ENCODE data around the gene NLRP9. TPM values are rescaled to one million over a fixed set of nuclear protein-coding genes. Genes with fewer than 3 reads are reported as not detected.

The NLRP9 gene
- total RNA-seq, 1 donor from 2014 or later = not detected

- no peaks in the 10 kb centered on the region for H3K9me3 ChIP-seq
- DNase-seq (no peak), ATAC-seq (peak; percentile 34 to 50)
- peaks cover 10% of the 10 kb centered on the region for H3K36me3 ChIP-seq
- H3K27ac ChIP-seq = no peak overlapping the region
- no peaks in the 10 kb centered on the region for H3K4me1 ChIP-seq
- no peaks in the 10 kb centered on the region for H3K27me3 ChIP-seq (ENCODE audit: low read depth)
- intact Hi-C loops (cut with DNase I) = no loop called here
- no peak overlapping the region for H3K4me3 ChIP-seq
- TF ChIP-seq, protein P1, sequence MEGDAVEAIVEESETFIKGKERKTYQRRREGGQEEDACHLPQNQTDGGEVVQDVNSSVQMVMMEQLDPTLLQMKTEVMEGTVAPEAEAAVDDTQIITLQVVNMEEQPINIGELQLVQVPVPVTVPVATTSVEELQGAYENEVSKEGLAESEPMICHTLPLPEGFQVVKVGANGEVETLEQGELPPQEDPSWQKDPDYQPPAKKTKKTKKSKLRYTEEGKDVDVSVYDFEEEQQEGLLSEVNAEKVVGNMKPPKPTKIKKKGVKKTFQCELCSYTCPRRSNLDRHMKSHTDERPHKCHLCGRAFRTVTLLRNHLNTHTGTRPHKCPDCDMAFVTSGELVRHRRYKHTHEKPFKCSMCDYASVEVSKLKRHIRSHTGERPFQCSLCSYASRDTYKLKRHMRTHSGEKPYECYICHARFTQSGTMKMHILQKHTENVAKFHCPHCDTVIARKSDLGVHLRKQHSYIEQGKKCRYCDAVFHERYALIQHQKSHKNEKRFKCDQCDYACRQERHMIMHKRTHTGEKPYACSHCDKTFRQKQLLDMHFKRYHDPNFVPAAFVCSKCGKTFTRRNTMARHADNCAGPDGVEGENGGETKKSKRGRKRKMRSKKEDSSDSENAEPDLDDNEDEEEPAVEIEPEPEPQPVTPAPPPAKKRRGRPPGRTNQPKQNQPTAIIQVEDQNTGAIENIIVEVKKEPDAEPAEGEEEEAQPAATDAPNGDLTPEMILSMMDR (IDR thresholded peaks at IDR 0.05) = no peak
These were observed 33.5 kb downstream of the NLRP9 start for GRCh38 chr19:55704494-55705245.

DNA sequence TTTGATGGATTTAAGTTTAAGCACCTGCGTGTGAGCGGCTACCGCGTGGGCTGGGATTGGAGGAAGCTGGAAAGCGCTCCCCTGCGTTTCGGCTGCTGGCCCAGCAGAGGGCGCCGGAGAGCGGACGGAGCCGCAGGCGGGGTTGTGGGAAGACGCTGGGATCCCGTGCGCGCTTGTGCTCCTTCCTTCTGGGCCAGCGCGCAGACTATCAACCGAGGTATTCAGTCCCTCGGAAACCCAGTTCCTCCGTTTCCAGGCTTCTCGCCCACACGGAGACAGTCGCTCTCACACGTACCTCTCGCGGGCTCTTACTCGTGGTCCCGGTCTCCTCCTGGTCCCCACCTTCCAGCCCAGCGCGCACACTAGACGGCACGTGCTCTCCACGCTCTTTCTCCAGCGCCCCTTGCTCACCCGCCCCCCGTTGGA, 34.4 kb downstream of the NLRP9 start:
- ATAC-seq (peak; percentile 79 to 81), DNase-seq (no peak)
- Histone ChIP-seq H3K4me1 (no peaks in the 10 kb centered on the region), H3K27ac (no peak overlapping the region), H3K36me3 (peaks cover 16% of the 10 kb centered on the region), H3K9me3 (no peaks in the 10 kb centered on the region), H3K4me3 (no peak overlapping the region), H3K27me3 (ENCODE audit: low read depth) (no peaks in the 10 kb centered on the region)
- TF ChIP-seq, protein P1 (IDR thresholded peaks at IDR 0.05) = peak; percentile 81
- intact Hi-C loops (cut with DNase I) = no loop called here

- TF ChIP-seq, protein P1 (IDR thresholded peaks at IDR 0.05) = no peak
- ATAC-seq = no peak
- H3K27ac ChIP-seq = no peak overlapping the region
- no peaks in the 10 kb centered on the region for H3K9me3 ChIP-seq
- intact Hi-C loops (cut with DNase I) = no loop called here
- H3K27me3 ChIP-seq (ENCODE audit: low read depth) = no peaks in the 10 kb centered on the region
- H3K4me1 ChIP-seq = no peaks in the 10 kb centered on the region
- DNase-seq = no peak
- H3K36me3 ChIP-seq = peaks cover 28% of the 10 kb centered on the region
- H3K4me3 ChIP-seq = no peak overlapping the region
These were observed 36.0 kb downstream of the NLRP9 start for GRCh38 chr19:55702131-55702627.

DNA sequence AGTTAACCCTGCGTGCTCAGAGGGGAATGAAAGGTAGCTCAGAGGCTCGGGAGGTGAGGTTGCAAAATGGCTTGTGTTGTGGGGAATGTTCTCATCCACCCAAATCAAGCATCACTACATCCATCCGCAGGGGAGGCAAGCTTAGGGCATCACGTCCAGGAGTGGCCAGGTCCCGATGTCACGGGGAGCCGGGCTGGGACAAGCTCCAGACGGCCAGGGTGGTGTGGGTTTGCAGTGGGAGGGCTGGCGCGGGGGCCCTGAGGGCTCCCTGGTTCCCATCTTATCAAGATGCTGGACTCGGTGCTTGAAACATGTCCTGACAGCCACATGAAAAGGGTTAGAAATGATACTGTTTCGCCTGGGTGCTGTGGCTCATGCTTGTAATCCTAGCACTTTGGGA, 37.4 kb downstream of the NLRP9 start:
- DNase-seq (peak; percentile 36), ATAC-seq (no peak)

DNA sequence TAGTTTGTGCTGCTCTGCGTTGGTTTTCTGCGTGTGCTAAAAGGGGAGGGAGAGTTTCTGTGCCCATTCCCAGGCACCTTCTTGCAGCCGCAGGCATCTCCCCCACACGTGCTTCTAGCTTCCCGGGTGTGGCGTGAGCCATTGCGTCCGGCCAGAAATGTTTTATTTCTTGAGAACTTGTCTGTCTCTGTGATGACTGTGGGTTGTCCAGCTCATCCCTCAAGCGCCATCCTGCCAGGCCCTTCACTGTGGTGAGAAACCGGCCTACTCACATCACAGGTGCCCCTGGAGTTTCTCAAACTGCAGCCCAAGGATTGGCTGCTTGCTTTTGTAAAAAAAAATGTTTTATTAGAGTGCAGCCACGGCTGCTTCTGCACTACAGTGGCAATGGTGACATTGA, 39.0 kb downstream of the NLRP9 start:
- TF ChIP-seq, protein P1 (IDR thresholded peaks at IDR 0.05) = no peak
- intact Hi-C loops (cut with DNase I) = no loop called here
- peaks cover 58% of the 10 kb centered on the region for H3K36me3 ChIP-seq
- ATAC-seq = no peak
- H3K27me3 ChIP-seq (ENCODE audit: low read depth) = no peaks in the 10 kb centered on the region
- no peaks in the 10 kb centered on the region for H3K4me1 ChIP-seq
- no peaks in the 10 kb centered on the region for H3K9me3 ChIP-seq
- H3K27ac ChIP-seq = no peak overlapping the region
- no peak overlapping the region for H3K4me3 ChIP-seq
- DNase-seq = peak; percentile 16

More for the DNA sequence above, 37.4 kb downstream of the NLRP9 start:
- TF ChIP-seq, protein P1 (IDR thresholded peaks at IDR 0.05) = no peak
- H3K9me3 ChIP-seq = no peaks in the 10 kb centered on the region
- peaks cover 42% of the 10 kb centered on the region for H3K36me3 ChIP-seq
- intact Hi-C loops (cut with DNase I) = no loop called here
- no peaks in the 10 kb centered on the region for H3K27me3 ChIP-seq (ENCODE audit: low read depth)
- no peaks in the 10 kb centered on the region for H3K4me1 ChIP-seq
- H3K4me3 ChIP-seq = no peak overlapping the region
- H3K27ac ChIP-seq = no peak overlapping the region

Data from lower lobe of right lung (tissue), 2 donors.